Measurements from ENCODE around the gene SEPTIN2.
A peak's percentile ranks its signal among the peaks of the same experiment; 100 is the strongest.
"Not testable (repeated sequence)": the region's sequence is repeated elsewhere in the genome, so short reads cannot be mapped to it uniquely, and the experiment has no call there.

The SEPTIN2 gene

GRCh38 chr2:241315879-241316631 is at the start of gene SEPTIN2:
Gene SEPTIN2 (plus strand): TSS chr2:241315925. CDS start chr2:241324233, 8,308 bp downstream.
- DNase-seq (ENCODE audit: low read depth in 1 of 2, low spot score in 1 of 2) = peak; percentile 48 to 68

GRCh38 chr2:241267249-241268067 is 48.3 kb upstream of the SEPTIN2 start:
- no peak for DNase-seq (ENCODE audit: low read depth in 1 of 2, low spot score in 1 of 2)

GRCh38 chr2:241268306-241268705 is 47.4 kb upstream of the SEPTIN2 start:
- no peak for DNase-seq (ENCODE audit: low read depth in 1 of 2, low spot score in 1 of 2)

GRCh38 chr2:241268716-241269445 is 46.8 kb upstream of the SEPTIN2 start:
- DNase-seq (ENCODE audit: low read depth in 1 of 2, low spot score in 1 of 2) = no peak

- DNase-seq (ENCODE audit: low read depth in 1 of 2, low spot score in 1 of 2) = no peak
Measured at GRCh38 chr2:241269707-241270520, 45.8 kb upstream of the SEPTIN2 start.

- DNase-seq (ENCODE audit: low read depth in 1 of 2, low spot score in 1 of 2) = no peak
Measured at GRCh38 chr2:241270531-241270930, 45.2 kb upstream of the SEPTIN2 start.

- DNase-seq (ENCODE audit: low read depth in 1 of 2, low spot score in 1 of 2) = peak; percentile 26 to 33
Measured at GRCh38 chr2:241271706-241272302, 43.9 kb upstream of the SEPTIN2 start.

- DNase-seq (ENCODE audit: low read depth in 1 of 2, low spot score in 1 of 2) = peak in 1 of 2 donors; percentile 15
Measured at GRCh38 chr2:241272303-241273209, 43.2 kb upstream of the SEPTIN2 start.

- no peak for DNase-seq (ENCODE audit: low read depth in 1 of 2, low spot score in 1 of 2)
Measured at GRCh38 chr2:241273210-241274020, 42.3 kb upstream of the SEPTIN2 start.

GRCh38 chr2:241274127-241274526 is 41.6 kb upstream of the SEPTIN2 start:
- DNase-seq (ENCODE audit: low read depth in 1 of 2, low spot score in 1 of 2) = no peak

GRCh38 chr2:241275504-241275903 is 40.2 kb upstream of the SEPTIN2 start:
- no peak for DNase-seq (ENCODE audit: low read depth in 1 of 2, low spot score in 1 of 2)

GRCh38 chr2:241275910-241276309 is 39.8 kb upstream of the SEPTIN2 start:
- DNase-seq (ENCODE audit: low read depth in 1 of 2, low spot score in 1 of 2) = no peak

GRCh38 chr2:241278306-241278705 is 37.4 kb upstream of the SEPTIN2 start:
- not testable (repeated sequence) for DNase-seq (ENCODE audit: low read depth in 1 of 2, low spot score in 1 of 2)

GRCh38 chr2:241279413-241279812 is 36.3 kb upstream of the SEPTIN2 start:
- no peak for DNase-seq (ENCODE audit: low read depth in 1 of 2, low spot score in 1 of 2)

GRCh38 chr2:241279828-241280227 is 35.9 kb upstream of the SEPTIN2 start:
- no peak for DNase-seq (ENCODE audit: low read depth in 1 of 2, low spot score in 1 of 2)

GRCh38 chr2:241280291-241280690 is 35.4 kb upstream of the SEPTIN2 start:
- DNase-seq (ENCODE audit: low read depth in 1 of 2, low spot score in 1 of 2) = no peak

- no peak for DNase-seq (ENCODE audit: low read depth in 1 of 2, low spot score in 1 of 2)
Measured at GRCh38 chr2:241282555-241282954, 33.2 kb upstream of the SEPTIN2 start.

GRCh38 chr2:241285596-241285995 is 30.1 kb upstream of the SEPTIN2 start:
- no peak for DNase-seq (ENCODE audit: low read depth in 1 of 2, low spot score in 1 of 2)

Measured in activated T-helper 1 cell treated with anti-CD3 and anti-CD28 coated beads, Interleukin-2, amount 50 U/mL, for 16 hours (primary cell).